ENCODE results near the gene RALB.
"Not testable (repeated sequence)": the region's sequence is repeated elsewhere in the genome, so short reads cannot be mapped to it uniquely, and the experiment has no call there.

Gene RALB

DNA sequence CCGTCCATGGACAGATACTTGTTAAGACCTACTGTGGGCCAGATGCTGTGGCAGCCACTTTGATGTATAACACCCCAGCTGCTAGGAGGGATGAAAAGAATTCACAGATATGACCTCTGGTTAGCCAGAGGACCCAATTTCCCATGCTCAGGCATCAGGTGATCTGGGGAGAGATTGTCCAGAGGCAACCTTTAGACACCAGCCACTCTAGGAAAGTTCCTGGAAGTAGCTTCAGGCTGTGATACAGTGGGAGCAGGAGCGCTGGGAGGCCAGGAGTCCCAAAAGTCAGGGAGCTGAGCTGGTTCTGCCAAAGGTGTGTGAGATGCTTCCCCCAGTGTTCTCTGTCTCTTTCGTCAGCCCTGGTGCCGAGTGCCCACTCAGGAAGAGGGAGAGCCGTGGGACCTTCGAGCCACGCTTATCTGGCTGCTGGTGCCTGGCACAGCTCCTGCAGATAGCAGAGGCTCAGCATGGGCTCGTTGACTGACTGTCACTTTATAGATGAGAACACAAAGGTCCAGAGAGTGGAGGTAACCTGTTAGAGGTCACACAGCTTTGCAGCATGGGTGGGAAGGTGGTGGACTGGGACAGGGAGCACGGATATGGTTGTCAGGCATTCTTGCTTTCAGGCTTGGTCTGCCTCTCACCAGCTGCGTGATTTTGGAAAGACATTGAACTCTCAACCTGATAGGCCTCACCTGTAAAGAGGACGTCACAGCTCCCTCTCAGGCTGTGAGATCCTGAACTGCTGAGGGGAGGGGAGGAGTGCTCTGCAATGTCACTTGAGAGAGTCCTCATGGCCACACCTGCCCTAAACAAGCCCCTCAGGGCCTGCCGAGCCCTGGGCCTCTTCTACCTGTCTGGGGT is 7.8 kb upstream of the RALB start:
- DNase-seq: no peak

DNA sequence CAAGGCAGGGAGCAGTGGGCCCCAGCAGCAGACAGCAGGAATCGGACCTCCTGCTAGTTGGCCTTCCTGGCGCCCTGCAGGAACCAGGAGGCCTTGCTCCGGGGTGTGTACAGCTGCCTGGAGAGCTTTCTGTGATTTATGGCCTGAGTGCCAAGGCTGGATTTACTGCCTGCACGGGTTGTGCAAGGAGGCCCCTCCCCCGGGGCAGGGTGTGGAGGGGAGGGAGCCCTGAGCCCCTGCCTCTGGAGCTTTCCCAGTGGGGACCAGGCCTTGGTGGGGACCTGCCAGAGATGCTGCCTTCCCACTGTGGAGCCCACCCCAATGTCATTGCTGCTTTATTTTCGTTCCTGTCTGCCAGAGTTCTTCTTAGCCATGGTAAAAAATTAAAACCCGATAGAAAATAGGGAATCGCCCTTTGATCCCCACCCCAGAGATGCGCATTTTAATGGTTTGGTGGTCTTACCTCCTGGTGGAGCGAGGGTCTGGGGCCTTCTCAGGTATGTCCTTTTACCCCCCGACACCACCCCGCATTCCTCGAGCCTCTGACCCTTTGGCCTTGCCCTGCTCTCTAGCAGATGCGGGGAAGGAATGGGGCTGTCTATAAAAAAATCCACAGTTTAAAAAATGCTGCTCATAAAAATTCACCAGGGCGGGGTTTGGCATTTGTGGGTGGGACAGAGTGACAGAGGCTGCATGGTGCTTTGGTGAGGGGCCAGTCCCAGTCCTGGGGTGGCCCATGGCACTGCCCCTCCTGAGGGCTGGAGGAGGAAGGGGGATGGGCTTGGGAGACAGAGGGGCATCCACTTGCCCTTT is 6.9 kb upstream of the RALB start:
- no peak for DNase-seq

GRCh38 chr2:120246546-120247300 is 5.9 kb upstream of the RALB start:
- no peak for DNase-seq

DNA sequence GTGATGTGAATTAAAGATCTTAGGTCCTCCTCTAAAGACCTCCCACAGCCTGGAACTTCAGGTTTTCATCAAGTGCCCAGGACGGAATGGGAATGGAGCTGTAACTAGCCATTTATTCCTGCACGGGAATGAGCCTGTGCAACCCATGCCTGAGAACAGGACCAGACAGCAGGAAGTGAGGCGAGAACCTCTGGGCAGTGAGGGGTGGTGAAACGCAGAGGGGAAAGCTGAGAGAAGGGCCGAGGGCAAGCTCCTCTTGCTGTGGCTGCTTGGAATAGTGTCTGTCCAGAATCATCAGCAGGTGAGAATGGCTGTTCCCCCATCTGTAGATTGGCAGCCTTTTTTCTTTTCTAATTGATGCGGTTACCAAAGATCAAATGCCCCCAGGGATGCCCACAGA is 4.8 kb upstream of the RALB start:
- no peak for DNase-seq

- no peak for DNase-seq
Observed at GRCh38 chr2:120250640-120251039, 2.0 kb upstream of the RALB start.

DNA sequence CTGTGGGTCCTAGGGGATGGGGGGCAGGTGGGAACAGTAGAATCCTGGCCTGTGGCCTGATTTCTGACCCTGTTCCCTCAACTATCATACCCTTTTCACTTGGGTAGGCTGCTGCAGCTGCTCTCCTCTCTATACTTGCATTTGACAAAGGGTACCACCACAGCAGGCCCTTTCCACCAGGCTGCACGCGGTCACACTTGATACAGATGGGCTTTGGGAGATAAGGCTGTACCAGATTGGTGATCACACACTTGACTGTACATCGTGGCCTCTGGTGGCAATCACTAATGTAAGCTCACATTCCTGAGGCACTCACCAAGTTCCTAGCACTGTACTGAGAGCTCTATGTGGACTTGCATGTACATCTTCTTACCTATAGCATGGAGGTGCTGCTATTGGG is 1.6 kb upstream of the RALB start:
- DNase-seq: no peak

DNA sequence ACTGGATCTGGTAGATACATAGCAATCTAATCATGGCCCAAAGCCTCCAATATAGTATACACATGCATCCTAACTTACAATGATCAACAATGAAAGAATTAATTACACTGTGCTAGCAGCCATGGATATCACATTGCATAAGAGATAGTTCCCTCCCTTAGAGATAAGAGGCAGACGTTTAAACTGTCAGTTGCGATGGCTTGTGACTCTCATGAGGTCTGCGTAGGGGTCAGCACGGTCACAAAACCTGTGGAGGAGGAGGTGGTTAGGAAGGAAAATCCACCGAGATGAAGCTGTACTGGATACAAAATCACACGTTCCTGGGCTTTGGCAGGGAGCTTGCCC is 800 bp upstream of the RALB start:
- DNase-seq: no peak

DNA sequence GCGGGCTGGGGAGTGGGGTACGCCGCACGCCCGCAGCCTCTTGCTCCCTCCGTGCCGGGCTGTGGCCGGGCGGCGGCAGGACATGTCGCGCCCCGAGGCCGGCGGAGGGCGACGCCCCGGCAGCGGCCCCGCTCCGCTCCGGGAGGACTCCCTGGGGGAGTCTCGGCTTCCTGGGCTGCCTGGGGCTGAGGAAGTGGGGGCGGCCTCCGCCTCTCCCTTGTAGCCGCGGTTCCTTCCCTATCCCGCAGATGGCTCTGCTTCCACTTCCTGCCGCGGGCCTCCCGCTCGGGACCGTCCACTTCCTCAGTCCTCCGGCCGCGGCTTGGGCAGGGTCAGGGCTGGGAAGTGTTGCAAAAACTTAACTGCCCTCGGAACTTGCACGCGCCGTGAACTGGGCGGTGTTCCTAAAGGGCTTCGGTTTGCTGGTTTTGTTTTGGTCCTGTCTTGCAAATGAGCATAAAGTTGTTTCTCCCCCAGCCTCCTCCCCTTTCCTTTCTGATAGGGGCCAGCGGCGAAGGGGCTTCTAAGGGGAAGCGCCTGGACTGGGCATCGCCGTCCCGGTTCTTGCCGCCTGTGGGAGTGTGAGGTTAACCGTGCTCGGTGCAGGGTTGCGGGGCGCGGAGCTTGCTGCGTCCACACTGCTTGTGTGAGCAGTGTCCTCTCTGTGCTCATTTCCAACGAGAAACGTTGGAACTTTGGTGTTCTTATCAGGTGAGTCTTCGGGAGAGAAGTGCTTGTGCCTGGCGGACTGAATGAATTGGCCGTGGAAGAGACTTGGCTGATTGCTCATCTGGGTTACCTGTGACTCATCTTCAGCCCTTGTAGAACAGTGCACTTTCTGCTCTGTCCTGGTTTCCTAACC is 600 bp downstream of the RALB start:
- DNase-seq: peak; percentile 34

- DNase-seq: no peak
Observed at GRCh38 chr2:120254178-120254577, 1.5 kb downstream of the RALB start.

- no peak for DNase-seq
Observed at GRCh38 chr2:120255071-120255470, 2.4 kb downstream of the RALB start.

DNA sequence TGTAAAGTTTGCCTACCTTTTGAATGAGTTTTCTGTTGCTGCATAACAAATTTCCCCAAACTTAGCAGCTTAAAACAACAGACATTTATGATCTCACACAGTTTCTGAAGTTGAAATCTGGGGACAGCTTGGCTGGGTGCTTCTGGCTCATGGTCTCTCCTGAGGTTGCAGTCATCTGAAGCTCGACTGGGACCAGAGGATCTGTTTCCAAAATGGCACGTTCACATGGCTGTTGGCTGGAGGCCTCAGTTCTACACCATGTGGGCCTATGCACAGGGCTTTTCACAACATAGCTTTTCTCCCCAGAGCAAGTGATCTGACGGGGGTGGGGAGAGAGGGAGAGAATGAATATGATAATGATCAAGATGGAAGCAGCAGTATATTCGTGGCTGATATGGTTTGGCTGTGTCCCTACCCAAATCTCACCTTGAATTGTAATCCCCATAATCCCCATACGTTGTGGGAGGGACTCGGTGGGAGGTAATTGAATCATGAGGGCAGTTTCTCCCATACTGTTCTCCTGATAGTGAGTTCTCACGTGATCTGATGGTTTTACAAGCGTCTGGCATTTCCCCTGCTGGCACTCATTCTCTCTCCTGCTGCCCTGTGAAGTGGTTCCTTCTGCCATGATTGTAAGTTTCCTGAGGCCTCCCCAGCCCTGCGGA is 3.5 kb downstream of the RALB start:
- no peak for DNase-seq

GRCh38 chr2:120256651-120257000 is 4.0 kb downstream of the RALB start:
- no peak for DNase-seq

GRCh38 chr2:120257522-120257921 is 4.9 kb downstream of the RALB start:
- no peak for DNase-seq

- DNase-seq: no peak
Observed at GRCh38 chr2:120258196-120258595, 5.5 kb downstream of the RALB start.

DNA sequence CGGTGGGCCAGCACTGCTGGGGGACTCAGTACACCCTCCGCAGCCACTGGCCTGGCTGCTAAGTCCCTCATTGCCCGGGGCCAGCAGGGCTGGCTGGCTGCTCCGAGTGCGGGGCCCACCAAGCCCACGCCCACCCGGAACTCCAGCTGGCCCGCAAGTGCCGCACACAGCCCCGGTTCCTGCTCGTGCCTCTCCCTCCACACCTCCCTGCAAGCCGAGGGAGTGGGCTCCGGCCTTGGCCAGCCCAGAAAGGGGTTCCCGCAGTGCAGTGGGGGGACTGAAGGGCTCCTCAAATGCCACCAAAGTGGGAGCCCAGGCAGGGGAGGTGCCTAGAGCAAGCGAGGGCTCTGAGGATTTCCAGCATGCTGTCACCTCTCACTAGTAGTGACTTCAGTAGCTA is 7.3 kb downstream of the RALB start:
- not testable (repeated sequence) for DNase-seq

DNA sequence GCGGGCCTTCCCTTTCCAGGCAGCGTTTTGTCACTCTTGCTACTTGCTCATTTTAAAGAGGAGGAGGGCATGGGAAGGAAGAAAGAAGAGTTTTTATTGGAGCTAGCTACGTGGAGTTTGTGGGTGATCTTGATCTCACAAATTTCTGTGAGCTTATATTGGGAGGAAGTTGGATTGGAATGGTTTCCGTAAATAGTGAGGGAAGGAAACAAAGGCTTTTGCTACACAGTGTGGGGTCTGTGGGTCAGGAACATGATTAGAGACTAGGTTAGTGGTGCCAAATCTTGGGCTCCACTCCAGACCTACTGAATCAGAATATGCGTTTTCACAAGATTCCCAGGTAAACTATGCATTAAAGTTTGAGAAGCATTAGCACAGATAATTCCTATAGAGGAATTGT is 8.1 kb downstream of the RALB start:
- no peak for DNase-seq

- no peak for DNase-seq
Observed at GRCh38 chr2:120261387-120262006, 8.8 kb downstream of the RALB start.

DNA sequence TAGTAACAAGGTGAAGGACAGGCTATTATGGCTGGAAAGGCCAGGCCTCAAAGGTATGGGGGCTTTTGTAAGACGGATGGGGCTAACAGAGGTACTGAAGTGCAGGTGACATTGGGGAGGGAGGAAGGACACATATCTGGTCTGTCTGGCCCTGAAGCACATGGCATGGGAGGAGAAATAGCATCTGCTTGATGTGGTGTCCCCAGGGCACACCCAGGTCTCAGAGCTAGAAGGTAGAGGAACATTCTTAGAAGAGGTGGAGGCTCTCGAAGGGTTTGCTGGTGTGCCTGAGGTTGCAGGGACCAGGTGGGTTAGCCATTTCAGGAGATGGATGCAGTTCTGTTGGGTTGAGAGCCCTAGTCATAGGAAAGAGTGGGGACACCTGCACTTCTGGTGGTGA is 9.5 kb downstream of the RALB start:
- DNase-seq: no peak

DNA sequence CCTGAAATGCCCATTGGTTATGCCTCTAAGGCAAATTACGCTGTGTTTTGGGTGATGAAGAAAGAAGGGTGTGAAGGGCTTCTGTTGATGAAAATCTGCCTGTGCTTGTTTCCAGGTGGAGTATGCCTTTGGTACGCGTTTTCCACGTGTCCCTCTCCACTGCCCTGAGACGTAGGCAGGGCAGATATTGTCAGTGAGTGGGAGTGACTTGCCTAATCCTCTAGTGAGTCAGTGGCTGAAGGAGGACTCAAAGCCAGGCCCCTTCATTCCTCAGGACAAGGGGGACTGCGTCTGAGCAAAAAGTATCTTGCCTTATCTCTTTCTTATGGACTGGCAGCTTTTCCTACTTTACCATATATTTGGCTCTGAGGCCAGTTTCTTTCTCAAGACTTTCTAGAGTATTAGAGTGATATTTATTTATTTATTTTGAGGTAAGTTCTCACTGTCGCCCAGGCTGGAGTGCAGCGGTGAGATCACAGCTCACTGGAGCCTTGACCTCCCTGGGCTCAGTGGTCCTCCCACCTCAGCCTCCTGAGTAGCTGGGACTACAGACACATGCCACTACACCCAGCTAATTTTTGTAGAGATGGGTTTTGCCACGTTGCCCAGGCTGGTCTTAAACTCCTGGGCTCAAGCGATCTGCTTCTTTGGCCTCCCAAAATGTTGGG is 10.2 kb downstream of the RALB start:
- DNase-seq: no peak

- no peak for DNase-seq
Observed at GRCh38 chr2:120265006-120265405, 12.4 kb downstream of the RALB start.

- no peak for DNase-seq
Observed at GRCh38 chr2:120267348-120267747, 14.7 kb downstream of the RALB start.
